ENCODE measurements around the gene POGLUT3. TPM values are rescaled to one million over a fixed set of nuclear protein-coding genes. Genes with fewer than 3 reads are reported as not detected.

POGLUT3 gene
- total RNA-seq, 6 experiments from 2014 or later = 24.1 to 50.4 (median 43.3) TPM

GRCh38 chr11:108495326-108495725, 2.9 kb downstream of the POGLUT3 start:
- H3K9me3 Mint-ChIP-seq = no peaks in the 10 kb centered on the region
- H3K36me3 Mint-ChIP-seq (ENCODE audit: low read depth) = peaks cover 7% of the 10 kb centered on the region; the same call in 1 of the 2 replicates
- TF ChIP-seq CTCF (IDR thresholded peaks at IDR 0.05) = no peak
- H3K27ac Mint-ChIP-seq = no peak overlapping the region
- H3K4me3 Mint-ChIP-seq = no peak overlapping the region
- peaks cover 2% of the 10 kb centered on the region for H3K27me3 Mint-ChIP-seq (ENCODE audit: insufficient read depth)
- H3K4me1 Mint-ChIP-seq (ENCODE audit: low read depth) = peaks cover 31% of the 10 kb centered on the region
- DNase-seq = no peak

DNA sequence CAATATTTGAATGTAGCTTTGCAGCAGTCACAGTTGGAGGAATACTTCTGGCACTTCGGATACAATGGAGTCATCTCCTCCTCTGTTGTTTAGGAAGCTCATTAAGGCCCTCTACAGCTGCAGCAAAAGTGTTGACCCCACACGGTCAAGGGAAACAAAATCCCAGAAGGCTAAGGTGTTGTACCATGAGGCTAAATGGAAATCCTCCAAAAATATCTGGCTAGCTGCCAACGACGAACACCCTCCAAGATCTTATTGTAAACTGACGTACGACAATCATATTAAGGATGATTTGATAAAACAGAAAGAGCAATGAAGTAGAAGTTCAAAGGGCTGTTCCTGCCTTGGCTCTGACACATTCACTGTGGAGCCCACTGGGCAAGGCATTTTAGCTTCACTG, 4.0 kb downstream of the POGLUT3 start:
- TF ChIP-seq CTCF (IDR thresholded peaks at IDR 0.05) = no peak
- Mint-ChIP-seq H3K27me3 (ENCODE audit: insufficient read depth) (peaks cover 2% of the 10 kb centered on the region), H3K27ac (no peak overlapping the region), H3K9me3 (no peaks in the 10 kb centered on the region), H3K4me3 (no peak overlapping the region), H3K4me1 (ENCODE audit: low read depth) (peaks cover 27% of the 10 kb centered on the region), H3K36me3 (ENCODE audit: low read depth) (peaks cover 11% of the 10 kb centered on the region; the same call in 1 of the 2 replicates)
- no peak for DNase-seq

GRCh38 chr11:108491936-108492335, 6.2 kb downstream of the POGLUT3 start:
- peaks cover 17% of the 10 kb centered on the region for H3K36me3 Mint-ChIP-seq (ENCODE audit: low read depth)
- no peaks in the 10 kb centered on the region for H3K27me3 Mint-ChIP-seq (ENCODE audit: insufficient read depth)
- no peaks in the 10 kb centered on the region for H3K9me3 Mint-ChIP-seq
- H3K27ac Mint-ChIP-seq = no peak overlapping the region; the same call in 1 of the 2 replicates
- peaks cover 17% of the 10 kb centered on the region for H3K4me1 Mint-ChIP-seq (ENCODE audit: low read depth)
- TF ChIP-seq CTCF (IDR thresholded peaks at IDR 0.05) = no peak
- DNase-seq = no peak
- H3K4me3 Mint-ChIP-seq = no peak overlapping the region

DNA sequence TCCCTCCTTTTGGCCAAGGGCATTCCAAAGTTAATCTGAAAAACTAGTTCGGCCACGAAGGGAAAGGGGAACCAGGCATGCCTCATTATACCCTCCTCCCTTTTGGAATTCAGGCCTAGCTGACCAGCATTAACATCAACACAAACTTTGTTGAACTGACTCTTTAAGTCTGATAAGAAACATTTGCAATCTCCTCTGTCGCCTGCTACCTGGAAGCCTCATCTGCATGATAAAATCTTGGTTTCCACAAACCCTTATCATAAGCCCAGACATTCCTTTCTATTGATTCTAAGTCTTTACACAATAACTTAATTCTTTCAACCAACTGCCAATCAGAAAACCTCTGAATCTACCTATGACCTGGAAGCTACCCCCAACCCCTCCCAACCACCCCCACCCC, 11.4 kb downstream of the POGLUT3 start:
- Mint-ChIP-seq H3K36me3 (ENCODE audit: low read depth) (peaks cover 20% of the 10 kb centered on the region), H3K4me1 (ENCODE audit: low read depth) (peaks cover 10% of the 10 kb centered on the region), H3K27me3 (ENCODE audit: insufficient read depth) (no peaks in the 10 kb centered on the region), H3K9me3 (no peaks in the 10 kb centered on the region), H3K4me3 (no peak overlapping the region), H3K27ac (no peak overlapping the region)
- no peak for DNase-seq
- no peak for TF ChIP-seq CTCF (IDR thresholded peaks at IDR 0.05)

GRCh38 chr11:108486331-108486730, 11.9 kb downstream of the POGLUT3 start:
- DNase-seq = no peak
- Mint-ChIP-seq H3K4me1 (ENCODE audit: low read depth) (peaks cover 7% of the 10 kb centered on the region), H3K36me3 (ENCODE audit: low read depth) (peaks cover 20% of the 10 kb centered on the region), H3K27me3 (ENCODE audit: insufficient read depth) (no peaks in the 10 kb centered on the region), H3K4me3 (no peak overlapping the region), H3K27ac (no peak overlapping the region), H3K9me3 (no peaks in the 10 kb centered on the region)
- no peak for TF ChIP-seq CTCF (IDR thresholded peaks at IDR 0.05)

DNA sequence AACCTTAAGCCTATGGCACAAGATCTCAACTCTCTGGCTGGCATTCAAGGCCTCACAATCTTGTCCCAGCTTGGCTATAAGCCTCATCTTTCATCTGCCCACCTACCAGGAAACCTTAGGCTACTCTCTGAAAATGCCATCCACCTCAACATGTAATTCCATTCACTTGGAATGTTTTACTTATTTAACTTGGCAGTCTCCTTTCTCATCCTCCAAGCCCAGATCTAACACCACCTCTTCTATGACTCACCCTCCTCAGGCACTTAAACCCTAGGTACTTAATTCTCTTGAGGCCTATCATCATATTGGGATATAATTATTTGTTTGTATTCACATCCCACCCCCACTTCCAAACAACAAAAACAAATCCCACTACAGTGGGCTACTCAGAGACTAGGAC, 15.0 kb downstream of the POGLUT3 start:
- Mint-ChIP-seq H3K27ac (no peak overlapping the region), H3K4me1 (ENCODE audit: low read depth) (peaks cover 7% of the 10 kb centered on the region), H3K4me3 (no peak overlapping the region), H3K9me3 (no peaks in the 10 kb centered on the region), H3K36me3 (ENCODE audit: low read depth) (peaks cover 14% of the 10 kb centered on the region), H3K27me3 (ENCODE audit: insufficient read depth) (no peaks in the 10 kb centered on the region)
- no peak for TF ChIP-seq CTCF (IDR thresholded peaks at IDR 0.05)
- no peak for DNase-seq

All from HFFc6 (cell line).